Measurements from ENCODE around the gene TBC1D4. TPM values are rescaled to one million over a fixed set of nuclear protein-coding genes. Genes with fewer than 3 reads are reported as not detected.

The TBC1D4 gene
- total RNA-seq, 2 experiments from 2014 or later: 37.4 to 42.0 TPM

GRCh38 chr13:75341028-75341427 is 140.9 kb downstream of the TBC1D4 start:
- Histone ChIP-seq H3K36me3 (ENCODE audit: insufficient read depth, low read length) (no peaks in the 10 kb centered on the region), H3K27ac (ENCODE audit: low read depth in 1 of 2, low read length in 2 of 2) (no peak overlapping the region), H3K4me3 (ENCODE audit: low read length) (no peak overlapping the region), H3K9me3 (ENCODE audit: control insufficient read depth in 1 of 2, insufficient read depth in 1 of 2, low read length in 2 of 2) (no peaks in the 10 kb centered on the region), H3K27me3 (ENCODE audit: control insufficient read depth in 1 of 2, insufficient read depth in 2 of 2, low read length in 2 of 2) (no peaks in the 10 kb centered on the region), H3K4me1 (ENCODE audit: insufficient read depth, low read length) (no peaks in the 10 kb centered on the region)
- no peak for TF ChIP-seq CTCF (IDR thresholded peaks at IDR 0.05)
- Mint-ChIP-seq H3K4me3 (no peak overlapping the region), H3K9me3 (no peaks in the 10 kb centered on the region), H3K36me3 (ENCODE audit: low read depth) (no peaks in the 10 kb centered on the region), H3K27me3 (no peaks in the 10 kb centered on the region), H3K4me1 (ENCODE audit: low read depth) (no peaks in the 10 kb centered on the region), H3K27ac (no peak overlapping the region)
- DNase-seq (no peak), ATAC-seq (ENCODE audit: poor library complexity) (no peak)
- CTCF ChIA-PET: no interaction called here
- intact Hi-C loops (cut with DNase I, micrococcal nuclease): no loop called here
- POLR2A ChIA-PET: interaction anchor here (0.7 to 3.1 kb wide), 3 partner anchors 14 to 22 kb away, joined by 3 to 13 read pairs (median 3); no protein-coding TSS in a partner anchor

- Histone ChIP-seq H3K27me3 (ENCODE audit: control insufficient read depth in 1 of 2, insufficient read depth in 2 of 2, low read length in 2 of 2) (no peaks in the 10 kb centered on the region), H3K9me3 (ENCODE audit: control insufficient read depth in 1 of 2, insufficient read depth in 1 of 2, low read length in 2 of 2) (no peaks in the 10 kb centered on the region), H3K4me3 (ENCODE audit: low read length) (no peak overlapping the region), H3K36me3 (ENCODE audit: insufficient read depth, low read length) (no peaks in the 10 kb centered on the region), H3K4me1 (ENCODE audit: insufficient read depth, low read length) (no peaks in the 10 kb centered on the region), H3K27ac (ENCODE audit: low read depth in 1 of 2, low read length in 2 of 2) (no peak overlapping the region)
- DNase-seq: no peak
- ChIA-PET CTCF (no interaction called here), POLR2A (interaction anchor here (0.6 kb wide), 1 partner anchor 332 kb away, joined by 3 read pairs; no protein-coding TSS in a partner anchor)
- ATAC-seq (ENCODE audit: poor library complexity): no peak
- no peaks in the 10 kb centered on the region for H3K9me3 Mint-ChIP-seq
- H3K36me3 Mint-ChIP-seq (ENCODE audit: low read depth): no peaks in the 10 kb centered on the region
- TF ChIP-seq CTCF (IDR thresholded peaks at IDR 0.05): no peak
- no peak overlapping the region for H3K4me3 Mint-ChIP-seq
- H3K4me1 Mint-ChIP-seq (ENCODE audit: low read depth): no peaks in the 10 kb centered on the region
- intact Hi-C loops (cut with DNase I, micrococcal nuclease): no loop called here
- no peak overlapping the region for H3K27ac Mint-ChIP-seq
- H3K27me3 Mint-ChIP-seq: no peaks in the 10 kb centered on the region
These were observed 142.2 kb downstream of the TBC1D4 start for GRCh38 chr13:75339635-75340374.

GRCh38 chr13:75334634-75335447 is 147.1 kb downstream of the TBC1D4 start:
- no peak for ATAC-seq (ENCODE audit: poor library complexity)
- no peak for TF ChIP-seq CTCF (IDR thresholded peaks at IDR 0.05)
- POLR2A ChIA-PET: no interaction called here
- CTCF ChIA-PET: no interaction called here
- H3K4me3 ChIP-seq (ENCODE audit: low read length): no peak overlapping the region
- no peaks in the 10 kb centered on the region for H3K9me3 Mint-ChIP-seq
- H3K4me3 Mint-ChIP-seq: no peak overlapping the region
- no peaks in the 10 kb centered on the region for H3K36me3 ChIP-seq (ENCODE audit: insufficient read depth, low read length)
- H3K27me3 ChIP-seq (ENCODE audit: control insufficient read depth in 1 of 2, insufficient read depth in 2 of 2, low read length in 2 of 2): no peaks in the 10 kb centered on the region
- no peak overlapping the region for H3K27ac ChIP-seq (ENCODE audit: low read depth in 1 of 2, low read length in 2 of 2)
- intact Hi-C loops (cut with DNase I, micrococcal nuclease): loop anchor here in 1 of 2 experiments (5.0 kb wide), 1 partner anchor 202 kb away; the partner anchor contains the start of gene COMMD6
- H3K27ac Mint-ChIP-seq: no peak overlapping the region
- H3K27me3 Mint-ChIP-seq: no peaks in the 10 kb centered on the region
- H3K36me3 Mint-ChIP-seq (ENCODE audit: low read depth): no peaks in the 10 kb centered on the region
- no peaks in the 10 kb centered on the region for H3K9me3 ChIP-seq (ENCODE audit: control insufficient read depth in 1 of 2, insufficient read depth in 1 of 2, low read length in 2 of 2)
- H3K4me1 ChIP-seq (ENCODE audit: insufficient read depth, low read length): no peaks in the 10 kb centered on the region
- no peak for DNase-seq
- H3K4me1 Mint-ChIP-seq (ENCODE audit: low read depth): no peaks in the 10 kb centered on the region

Data from CD4-positive, alpha-beta T cell (primary cell).